Raji (cell line): ENCODE results near the gene RTL1.

Experiments
- POLR2A ChIP-seq: IDR thresholded peaks from 2 replicates; pipeline ENCODE4 v1.6.1; 2011; ENCODE audit warnings: low read depth, low read length, control low read depth; ENCODE audit not compliant: insufficient read depth

RTL1 gene

DNA sequence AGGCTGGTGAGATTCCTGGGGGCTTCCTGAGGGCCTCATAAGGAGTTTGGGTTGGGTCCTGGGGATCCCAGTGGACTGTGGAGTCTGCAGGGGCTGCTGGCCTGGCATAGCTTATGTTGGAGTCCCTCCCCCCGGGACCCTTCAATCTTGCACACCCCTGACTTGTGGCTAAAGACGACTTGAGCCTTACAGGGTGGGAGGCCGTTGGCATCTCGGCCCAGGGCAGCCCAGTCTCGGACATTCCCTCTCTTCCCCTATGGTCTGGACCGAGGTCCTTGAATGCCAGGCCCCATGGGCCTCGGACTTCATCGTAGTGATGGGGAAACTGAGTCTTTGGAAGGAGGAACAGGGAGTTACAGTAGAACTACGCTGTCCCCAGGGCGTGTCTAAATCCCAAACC is 12.5 kb downstream of the RTL1 start:
- TF ChIP-seq POLR2A = no peak

DNA sequence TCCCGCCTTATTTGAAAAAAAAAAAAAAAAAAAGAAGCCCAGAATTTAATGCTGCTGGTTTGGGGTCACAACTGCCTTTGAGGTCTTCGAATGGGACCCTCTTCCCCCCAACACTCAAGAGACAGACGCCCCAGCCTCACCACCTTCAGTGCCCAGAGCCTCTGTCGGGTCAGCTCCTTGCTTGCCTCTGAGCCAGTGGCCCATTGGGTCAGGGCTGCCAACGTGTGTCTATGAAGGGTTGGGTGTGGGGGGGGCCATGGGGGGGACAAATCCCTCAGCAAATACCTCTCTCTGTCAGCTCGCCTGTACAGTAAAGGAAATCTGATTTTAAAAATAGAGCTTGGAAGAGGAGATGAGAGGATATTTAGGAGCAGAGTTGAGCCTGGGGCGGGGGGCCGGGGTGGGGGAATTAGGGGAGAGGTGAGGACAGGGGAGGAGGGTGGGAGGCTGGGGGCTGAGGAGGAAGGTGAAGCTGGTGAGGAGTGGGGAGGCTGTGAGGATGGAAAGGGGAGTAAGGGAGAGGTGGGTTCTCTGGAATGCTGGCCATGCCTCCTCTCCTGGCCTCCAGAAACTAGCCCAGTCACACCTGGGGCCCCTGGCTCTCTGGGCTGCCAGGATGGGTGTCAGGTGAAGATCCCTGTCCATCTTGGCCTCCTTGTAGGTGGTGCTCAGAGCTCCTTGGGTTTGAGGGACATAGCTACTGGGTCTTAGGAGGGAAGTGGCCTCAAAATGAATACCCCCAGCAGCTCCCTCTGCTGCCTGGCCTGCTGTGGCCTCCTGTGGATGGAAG is 13.3 kb downstream of the RTL1 start:
- TF ChIP-seq POLR2A = no peak

DNA sequence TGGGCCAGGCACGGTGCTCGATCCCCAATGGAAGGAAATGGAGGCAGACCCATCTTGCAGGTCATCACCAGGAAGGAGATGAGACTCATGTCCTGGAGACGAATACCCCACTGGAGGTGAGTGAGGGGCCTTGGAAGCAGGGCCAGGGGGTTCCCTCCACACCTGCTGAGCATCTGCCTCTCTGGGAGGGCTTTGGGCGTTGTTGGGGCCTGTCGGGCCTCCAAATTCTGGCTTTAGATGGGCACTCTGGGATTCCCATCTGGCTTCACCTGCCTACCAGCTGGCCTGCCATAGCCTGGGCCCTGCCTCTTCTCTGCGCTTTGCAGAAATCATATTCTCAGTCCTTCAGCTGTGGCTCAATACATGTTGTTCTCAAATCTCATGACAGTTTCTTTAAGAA is 13.9 kb downstream of the RTL1 start:
- no peak for TF ChIP-seq POLR2A

DNA sequence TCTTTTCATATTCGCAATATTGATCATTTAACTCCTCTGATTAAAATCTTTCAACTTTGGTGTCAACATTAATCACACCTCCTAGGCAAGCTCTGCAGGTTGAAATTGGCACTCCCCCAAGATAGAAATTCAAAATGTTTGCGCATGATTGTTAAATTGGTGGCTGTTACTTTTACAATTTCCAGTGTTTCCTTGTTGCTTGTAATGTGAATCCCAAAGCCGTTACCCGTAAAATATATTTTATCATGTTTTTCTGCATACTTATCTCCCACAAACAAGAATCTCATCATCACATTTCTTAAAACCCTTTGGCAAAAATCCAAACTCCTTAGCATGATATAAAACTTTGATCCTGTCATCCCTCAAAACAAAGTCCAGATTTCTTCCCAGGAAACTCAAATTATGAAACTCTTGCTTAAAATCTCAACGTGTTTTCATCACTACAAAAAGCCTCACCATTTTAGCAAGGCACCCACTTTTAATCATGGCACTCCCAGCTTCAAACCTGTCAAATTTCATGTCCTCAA is 14.7 kb downstream of the RTL1 start:
- TF ChIP-seq POLR2A = no peak

DNA sequence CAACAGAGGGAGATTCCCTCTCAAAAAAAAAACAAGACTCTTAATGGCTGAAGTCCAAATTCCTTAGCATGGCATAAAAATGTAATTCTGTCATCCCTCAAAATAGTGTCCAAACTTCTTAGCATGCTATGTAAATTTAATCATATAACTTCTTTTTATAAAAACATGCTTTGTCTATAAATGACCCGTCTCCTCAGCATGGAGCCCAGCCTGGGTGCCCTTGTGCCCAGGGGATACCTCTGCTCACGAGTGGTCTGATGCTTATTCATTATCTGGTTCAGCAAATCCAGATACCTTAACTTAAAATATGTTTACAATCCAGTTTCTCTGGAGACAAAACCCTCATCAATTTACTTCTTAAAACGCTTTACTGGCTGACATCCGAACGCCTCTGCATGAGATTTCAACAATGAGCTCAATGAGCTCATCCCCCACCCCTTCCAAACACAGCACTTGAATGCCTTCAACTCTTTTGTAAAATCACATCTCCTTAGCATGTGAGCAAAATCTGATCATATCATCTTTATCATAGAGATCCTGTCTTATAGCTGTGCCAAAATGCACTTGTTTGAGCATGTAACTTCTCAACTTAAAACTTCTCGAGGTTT is 15.7 kb downstream of the RTL1 start:
- TF ChIP-seq POLR2A = no peak

DNA sequence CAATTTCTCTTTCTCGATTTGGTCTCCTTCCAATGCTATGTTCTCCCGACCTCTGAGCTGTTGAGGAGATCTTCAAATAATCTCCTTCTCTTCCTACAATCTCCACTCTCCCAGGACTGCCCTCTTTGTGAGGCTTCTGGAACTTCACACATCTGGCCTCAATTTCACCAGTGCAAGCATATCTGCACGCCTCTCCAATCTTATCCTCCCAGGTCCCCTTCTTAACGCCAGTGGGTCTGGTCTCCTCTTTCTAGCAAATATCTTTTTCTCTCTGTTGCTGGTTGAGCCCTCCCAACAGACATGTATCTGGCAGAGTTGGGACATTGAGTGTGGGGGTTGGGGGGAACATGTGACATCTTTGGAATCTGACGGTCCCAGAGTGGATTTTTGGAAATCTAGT is 17.9 kb downstream of the RTL1 start:
- no peak for TF ChIP-seq POLR2A

DNA sequence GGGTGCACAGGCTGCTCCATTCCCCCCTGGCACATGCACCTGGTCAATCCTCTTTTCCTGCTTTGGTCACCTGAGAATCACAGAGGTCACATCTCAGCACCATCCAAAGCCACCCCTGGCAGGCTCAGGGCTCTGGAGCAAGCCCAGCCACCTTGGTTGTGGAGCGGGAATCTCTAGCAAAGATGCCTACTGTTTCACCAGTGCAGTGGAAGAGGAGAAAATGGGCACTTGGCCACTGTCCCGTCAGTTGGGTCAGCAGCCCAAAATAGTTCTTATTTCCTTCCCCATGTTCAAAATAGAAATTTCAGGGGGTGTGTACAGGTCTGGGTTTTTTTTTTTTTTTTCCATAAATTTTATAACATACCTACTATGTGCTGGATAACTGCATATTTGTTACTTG is 18.3 kb downstream of the RTL1 start:
- no peak for TF ChIP-seq POLR2A

DNA sequence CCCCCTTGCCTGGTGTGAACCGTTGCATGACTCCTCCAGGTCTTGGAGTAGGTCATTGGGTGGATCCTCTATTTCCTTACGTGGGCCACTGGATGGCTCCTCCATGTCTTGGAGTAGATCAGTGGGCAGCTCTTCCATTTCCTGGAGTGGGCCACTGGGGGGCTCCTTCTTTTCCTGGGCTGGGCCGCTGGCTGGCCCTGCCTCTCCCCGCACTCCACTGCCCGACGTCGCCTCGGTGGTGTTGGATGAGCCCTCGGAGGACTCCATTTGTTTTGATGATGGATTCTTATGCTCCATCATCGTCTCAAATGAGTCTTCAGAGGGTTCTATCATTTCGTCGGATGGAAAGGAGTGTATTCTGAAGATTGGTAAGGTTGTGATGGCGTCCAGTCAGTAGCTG is 19.1 kb downstream of the RTL1 start:
- TF ChIP-seq POLR2A = no peak

DNA sequence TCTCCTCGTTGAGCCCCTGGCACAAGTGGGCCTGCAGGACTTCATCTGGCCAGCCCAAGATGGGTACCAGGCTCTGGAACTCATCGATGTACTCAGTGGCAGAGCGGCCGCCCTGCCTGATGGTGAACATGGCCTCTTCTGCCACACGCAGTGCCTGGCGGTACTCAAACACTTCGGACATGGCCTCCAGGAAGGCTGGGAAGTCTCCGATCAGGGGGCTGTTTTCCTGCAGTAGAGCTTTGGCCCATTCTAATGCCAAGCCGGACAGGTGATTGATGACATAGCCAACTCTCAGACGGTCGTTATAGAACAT is 19.8 kb downstream of the RTL1 start:
- TF ChIP-seq POLR2A = no peak

DNA sequence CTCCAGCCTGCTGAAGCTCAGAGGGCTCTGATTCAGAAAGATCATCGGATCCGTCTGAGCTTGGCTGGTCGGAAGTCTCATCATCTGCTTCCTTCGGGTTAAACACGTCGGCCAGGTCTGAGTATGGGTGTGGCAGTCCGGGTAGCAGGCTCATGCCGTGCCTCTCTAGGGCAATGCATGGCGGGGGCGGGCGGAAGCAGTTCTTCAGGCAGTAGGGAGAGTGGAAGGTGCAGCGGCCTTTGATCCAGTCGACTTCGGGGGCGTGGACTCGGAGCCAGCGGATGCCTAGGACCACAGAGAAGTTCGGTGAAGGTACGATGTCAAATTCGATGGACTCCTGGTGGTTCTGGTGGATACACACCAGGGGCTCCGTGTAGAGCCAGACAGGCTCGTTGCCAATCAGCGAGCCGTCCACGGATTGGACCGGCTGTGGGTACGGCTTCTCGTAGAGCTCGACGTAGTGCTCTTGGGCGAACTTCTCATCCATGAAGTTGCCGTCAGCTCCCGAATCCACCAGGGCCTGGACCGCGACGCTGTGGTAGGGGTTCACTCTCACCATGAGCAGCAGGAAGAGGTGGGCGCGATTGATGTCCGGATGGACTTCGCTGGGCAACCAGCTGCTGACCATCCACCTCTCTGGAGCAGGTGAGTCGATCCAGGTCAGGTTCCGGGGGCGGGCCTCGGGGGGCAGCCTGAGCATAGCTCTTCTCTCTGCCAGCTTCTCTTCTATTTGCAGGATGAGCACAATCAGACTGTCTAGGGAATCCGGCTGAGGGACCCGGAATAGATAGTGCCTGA is 20.3 kb downstream of the RTL1 start:
- no peak for TF ChIP-seq POLR2A

DNA sequence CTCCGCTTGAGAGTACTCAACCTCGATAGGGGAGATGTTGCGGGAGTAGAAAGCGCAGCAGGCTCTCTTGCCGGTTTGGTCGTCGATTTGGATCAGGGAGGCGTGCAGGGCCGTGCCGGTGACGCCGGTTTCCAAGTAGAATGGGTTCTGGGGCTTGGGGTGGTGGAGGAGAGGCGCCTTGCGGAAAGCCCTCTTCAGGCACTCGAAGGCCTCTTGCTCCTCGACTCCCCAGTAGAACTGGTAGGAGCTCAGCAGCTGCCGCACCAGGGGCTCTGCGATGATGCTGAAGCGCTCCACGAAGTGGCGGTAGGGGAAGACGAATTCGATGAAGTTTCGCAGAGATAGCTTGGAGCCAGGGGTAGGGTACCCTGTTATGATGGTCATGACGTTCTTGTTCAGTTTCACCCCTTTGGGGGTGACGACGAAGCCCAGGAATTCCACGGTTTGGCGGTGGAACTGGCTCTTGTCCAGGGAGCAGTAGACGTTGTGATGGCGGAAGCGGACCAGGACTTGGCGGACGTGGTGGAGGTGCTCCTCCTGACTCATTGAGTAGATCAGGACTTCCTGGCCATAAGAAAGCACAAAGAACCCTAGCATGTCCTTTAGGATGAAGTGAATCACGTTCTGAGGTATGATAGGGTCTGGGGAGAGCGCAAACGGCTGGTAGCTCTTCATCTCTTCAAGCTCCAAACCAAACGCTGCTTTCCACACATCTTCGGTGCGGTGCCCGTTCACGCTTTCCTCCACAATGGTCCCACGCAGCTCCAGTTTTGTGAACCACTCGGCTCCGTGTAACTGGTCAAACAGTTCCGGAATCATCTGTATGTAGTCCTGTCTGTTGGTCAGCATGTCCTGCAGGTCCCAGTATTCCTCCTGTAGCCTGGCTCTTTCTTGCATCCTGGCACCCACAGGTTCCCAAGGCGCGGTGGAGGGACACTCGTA is 21.2 kb downstream of the RTL1 start:
- no peak for TF ChIP-seq POLR2A

DNA sequence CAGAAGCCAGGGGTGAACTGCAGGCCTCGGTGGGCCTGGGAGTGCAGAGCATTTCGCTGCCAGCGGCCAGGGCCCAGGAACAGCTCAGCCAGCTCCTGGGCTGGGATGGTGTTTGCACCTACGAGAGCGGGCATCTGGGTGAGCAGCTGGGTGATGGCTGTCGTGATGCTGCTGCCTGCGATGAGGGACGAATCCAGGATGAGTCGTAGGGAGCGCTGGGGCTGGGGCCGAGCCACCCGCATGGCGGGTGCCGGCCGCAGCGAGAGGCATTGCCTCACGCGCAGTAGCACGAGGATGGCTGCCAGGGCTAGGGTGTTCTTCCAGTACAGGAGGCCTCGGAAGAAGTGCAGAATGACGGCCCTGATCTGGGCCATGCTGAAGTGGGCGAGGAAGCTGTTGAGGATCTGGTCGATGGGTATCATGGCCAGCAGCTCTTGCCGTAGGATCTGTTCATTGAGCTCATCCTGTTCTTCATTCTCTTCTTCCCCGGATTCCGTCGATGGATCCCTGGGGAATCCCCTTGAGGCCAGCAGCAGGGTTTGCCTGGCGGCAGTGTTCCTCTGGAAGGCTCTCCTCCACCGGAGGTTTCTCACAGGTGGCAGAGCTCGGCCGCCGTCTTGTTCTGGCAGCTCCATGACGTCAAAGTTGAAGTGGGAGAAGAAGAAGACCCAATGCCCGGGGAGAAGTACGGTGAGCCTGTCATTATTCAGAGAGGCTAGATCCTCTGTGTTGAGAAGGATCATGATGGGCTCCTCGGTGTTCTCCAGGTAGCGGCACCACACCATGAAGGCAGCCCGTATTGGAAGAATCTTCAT is 22.1 kb downstream of the RTL1 start:
- no peak for TF ChIP-seq POLR2A

DNA sequence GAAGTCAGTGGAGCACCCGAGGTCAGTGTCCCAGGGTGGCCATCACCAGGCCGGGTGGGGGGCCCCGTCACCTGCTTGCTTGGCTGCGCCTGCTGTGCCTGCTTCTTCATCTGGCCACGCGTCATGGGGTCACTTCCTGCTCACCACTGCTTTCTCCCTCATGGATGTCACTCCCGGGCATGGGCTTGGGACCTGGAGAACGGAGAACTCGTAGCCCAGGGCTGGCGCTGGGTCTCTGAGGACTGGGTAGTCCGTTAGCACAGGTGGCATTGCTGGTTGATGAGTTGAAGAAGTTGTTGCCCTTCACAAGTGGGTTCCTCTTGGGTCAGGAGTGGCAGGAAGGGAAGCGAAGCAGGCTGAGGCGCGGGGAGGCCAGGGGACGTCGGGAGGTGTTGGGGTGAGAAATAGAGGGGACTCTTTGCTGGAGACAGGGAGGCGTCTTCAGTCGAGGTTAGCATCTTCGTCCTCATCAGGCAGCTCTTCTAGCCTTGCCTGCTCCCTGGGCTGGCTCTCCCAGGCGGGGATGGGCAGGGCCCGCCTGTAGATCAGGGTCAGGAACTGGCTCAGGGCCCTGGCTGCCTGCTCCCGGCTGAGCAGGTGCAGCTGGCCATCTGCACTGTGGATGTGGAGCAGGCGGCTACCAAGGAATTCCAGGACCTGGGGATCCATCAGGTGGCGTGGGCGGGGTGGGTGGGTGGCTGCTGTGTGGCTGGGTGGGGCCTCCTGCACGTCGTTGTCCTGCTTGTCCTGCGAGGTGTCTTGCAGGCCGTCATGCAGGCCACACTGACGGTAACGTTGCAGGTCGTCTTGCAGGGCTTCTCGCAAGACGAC is 23.0 kb downstream of the RTL1 start:
- no peak for TF ChIP-seq POLR2A

DNA sequence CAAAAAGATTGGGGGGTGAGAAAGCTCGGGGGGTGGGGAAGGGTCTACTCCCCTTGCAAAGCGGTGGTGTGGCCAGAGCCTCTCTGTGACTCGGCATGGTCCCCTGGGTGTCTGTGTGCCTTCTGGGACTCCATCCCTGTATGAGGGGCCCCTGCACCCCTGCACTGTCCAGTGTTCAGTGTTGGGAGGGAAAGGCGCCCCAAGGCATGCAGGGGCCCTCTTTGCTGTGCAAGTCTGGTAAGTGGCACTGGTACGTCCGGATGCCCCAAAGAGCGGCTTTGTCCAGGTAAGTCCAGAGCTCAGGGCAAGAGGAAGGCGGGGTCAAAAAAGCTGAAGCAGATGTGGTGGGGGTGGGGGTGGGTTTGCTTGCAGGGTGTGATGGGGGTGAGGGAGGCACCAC is 23.7 kb downstream of the RTL1 start:
- TF ChIP-seq POLR2A = no peak

DNA sequence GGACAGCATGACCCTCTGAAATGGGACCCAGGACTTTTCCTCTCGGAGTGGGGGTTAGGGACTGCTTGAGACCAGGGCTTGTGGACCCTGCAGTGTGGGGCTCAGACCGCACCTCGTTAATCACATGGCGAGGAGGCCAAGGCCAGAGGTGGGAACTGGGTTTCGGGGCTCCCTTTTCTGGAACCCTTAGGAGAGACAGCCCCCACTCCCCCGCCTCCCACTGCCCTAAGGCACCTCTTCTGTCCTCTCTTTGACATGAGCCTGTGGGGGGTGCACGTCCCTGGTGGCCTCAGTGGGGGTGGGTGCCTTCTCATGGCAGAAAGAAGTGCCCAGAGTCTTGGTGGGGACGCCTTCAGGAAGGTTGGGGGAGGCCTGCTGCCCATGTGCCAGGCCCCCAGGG is 24.3 kb downstream of the RTL1 start:
- TF ChIP-seq POLR2A = no peak
